ENCODE data around the gene ARHGEF33. TPM values are rescaled to one million over a fixed set of nuclear protein-coding genes. Genes with fewer than 3 reads are reported as not detected.
A peak's percentile ranks its signal among the peaks of the same experiment; 100 is the strongest.

ARHGEF33 gene
- total and polyA plus RNA-seq, 2 of the 13 experiments (the other 11 are each of a cell fraction or from before 2014, with no cell fraction given) = 0.04 TPM; not detected in 1

DNA sequence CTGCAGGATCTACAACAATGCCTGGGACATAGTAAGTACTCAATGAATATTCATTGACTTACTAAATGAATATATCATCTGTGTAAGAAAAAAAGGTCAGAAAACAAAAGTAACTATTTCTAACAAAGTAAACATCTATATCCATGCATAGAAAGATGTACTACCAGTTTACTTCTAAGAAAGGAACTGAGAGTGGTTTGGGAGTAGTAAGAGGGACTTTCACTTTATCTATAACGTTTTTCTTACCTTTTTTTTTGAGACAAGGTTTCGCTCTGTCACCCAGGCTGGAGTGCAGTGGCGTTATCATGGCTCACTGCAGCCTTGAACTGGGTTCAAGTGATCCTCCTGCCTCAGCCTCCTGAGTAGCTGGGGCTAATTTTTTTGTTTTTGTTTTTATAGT is 39.6 kb upstream of the ARHGEF33 start (continued):
- TF ChIP-seq, protein P1, sequence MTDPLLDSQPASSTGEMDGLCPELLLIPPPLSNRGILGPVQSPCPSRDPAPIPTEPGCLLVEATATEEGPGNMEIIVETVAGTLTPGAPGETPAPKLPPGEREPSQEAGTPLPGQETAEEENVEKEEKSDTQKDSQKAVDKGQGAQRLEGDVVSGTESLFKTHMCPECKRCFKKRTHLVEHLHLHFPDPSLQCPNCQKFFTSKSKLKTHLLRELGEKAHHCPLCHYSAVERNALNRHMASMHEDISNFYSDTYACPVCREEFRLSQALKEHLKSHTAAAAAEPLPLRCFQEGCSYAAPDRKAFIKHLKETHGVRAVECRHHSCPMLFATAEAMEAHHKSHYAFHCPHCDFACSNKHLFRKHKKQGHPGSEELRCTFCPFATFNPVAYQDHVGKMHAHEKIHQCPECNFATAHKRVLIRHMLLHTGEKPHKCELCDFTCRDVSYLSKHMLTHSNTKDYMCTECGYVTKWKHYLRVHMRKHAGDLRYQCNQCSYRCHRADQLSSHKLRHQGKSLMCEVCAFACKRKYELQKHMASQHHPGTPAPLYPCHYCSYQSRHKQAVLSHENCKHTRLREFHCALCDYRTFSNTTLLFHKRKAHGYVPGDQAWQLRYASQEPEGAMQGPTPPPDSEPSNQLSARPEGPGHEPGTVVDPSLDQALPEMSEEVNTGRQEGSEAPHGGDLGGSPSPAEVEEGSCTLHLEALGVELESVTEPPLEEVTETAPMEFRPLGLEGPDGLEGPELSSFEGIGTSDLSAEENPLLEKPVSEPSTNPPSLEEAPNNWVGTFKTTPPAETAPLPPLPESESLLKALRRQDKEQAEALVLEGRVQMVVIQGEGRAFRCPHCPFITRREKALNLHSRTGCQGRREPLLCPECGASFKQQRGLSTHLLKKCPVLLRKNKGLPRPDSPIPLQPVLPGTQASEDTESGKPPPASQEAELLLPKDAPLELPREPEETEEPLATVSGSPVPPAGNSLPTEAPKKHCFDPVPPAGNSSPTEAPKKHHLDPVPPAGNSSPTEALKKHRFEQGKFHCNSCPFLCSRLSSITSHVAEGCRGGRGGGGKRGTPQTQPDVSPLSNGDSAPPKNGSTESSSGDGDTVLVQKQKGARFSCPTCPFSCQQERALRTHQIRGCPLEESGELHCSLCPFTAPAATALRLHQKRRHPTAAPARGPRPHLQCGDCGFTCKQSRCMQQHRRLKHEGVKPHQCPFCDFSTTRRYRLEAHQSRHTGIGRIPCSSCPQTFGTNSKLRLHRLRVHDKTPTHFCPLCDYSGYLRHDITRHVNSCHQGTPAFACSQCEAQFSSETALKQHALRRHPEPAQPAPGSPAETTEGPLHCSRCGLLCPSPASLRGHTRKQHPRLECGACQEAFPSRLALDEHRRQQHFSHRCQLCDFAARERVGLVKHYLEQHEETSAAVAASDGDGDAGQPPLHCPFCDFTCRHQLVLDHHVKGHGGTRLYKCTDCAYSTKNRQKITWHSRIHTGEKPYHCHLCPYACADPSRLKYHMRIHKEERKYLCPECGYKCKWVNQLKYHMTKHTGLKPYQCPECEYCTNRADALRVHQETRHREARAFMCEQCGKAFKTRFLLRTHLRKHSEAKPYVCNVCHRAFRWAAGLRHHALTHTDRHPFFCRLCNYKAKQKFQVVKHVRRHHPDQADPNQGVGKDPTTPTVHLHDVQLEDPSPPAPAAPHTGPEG (CRISPR knock-in tag; IDR thresholded peaks at IDR 0.05) = no peak
- TF ChIP-seq SRSF1 (optimal IDR thresholded peaks at IDR 0.05; ENCODE audit: low read depth, low read length) (no peak), SIX4 (CRISPR knock-in tag; IDR thresholded peaks at IDR 0.05) (no peak), FOXM1 (CRISPR knock-in tag; IDR thresholded peaks at IDR 0.05) (no peak), ZNF121 (CRISPR knock-in tag; IDR thresholded peaks at IDR 0.05) (no peak)

- ChIA-PET POLR2A (interaction anchor here (1.0 kb wide), 1 partner anchor 105 kb away, joined by 5 read pairs; the partner anchor contains the start of gene SRSF7), CTCF (ENCODE audit: low intra/inter-chr PET ratio, low total read pairs) (no interaction called here)
- no peak for TF ChIP-seq SPEN (CRISPR knock-in tag; IDR thresholded peaks at IDR 0.05; ENCODE audit: low read depth)
- peak; percentile 62 for TF ChIP-seq CEBPG (CRISPR knock-in tag; IDR thresholded peaks at IDR 0.05)
- TF ChIP-seq CEBPB (IDR thresholded peaks at IDR 0.05; ENCODE audit: borderline replicate concordance, low read depth, low read length) = peak; percentile 90
- no peaks in the 10 kb centered on the region for H4K20me1 ChIP-seq (ENCODE audit: insufficient read depth, low read length)
- no peaks in the 10 kb centered on the region for H3K4me1 ChIP-seq (ENCODE audit: insufficient read depth, low read length)
- no peaks in the 10 kb centered on the region for H3K79me2 ChIP-seq (ENCODE audit: insufficient read depth, low read length)
- H3K9ac ChIP-seq (ENCODE audit: insufficient read depth, low read depth, low read length) = no peak overlapping the region
- peaks cover 12 to 57% of the 10 kb centered on the region in 2 experiments for H3K36me3 ChIP-seq (replicated peaks in 1 of 2; ENCODE audit: control insufficient read depth in 1 of 2, insufficient read depth in 2 of 2, low read length in 2 of 2)
- intact Hi-C loops (cut with micrococcal nuclease; ENCODE audit: unreplicated experiment) (no loop called here), in situ Hi-C loops (cut with HindIII; ENCODE audit: extremely low pct_ligation_motif_present, low pct_unique_long_range_greater_than_20kb) (no loop called here)
- ATAC-seq (no peak), FAIRE-seq (no peak), DNase-seq (ENCODE audit: low spot score) (no peak)
- no peak overlapping the region for H3K4me2 ChIP-seq (ENCODE audit: low read depth, low read length)
- no peak overlapping the region for H3K4me3 ChIP-seq (replicated peaks in 1 of 3; ENCODE audit: insufficient read depth in 1 of 3, low read depth in 2 of 3, low read length in 3 of 3)
- H3K9me3 ChIP-seq (ENCODE audit: low read length) = no peaks in the 10 kb centered on the region
- no peak overlapping the region for H3K27ac ChIP-seq (ENCODE audit: extremely low read length, insufficient read depth, low read length)
- H2AFZ ChIP-seq (ENCODE audit: low read length) = no peak overlapping the region
- no peaks in the 10 kb centered on the region for H3K27me3 ChIP-seq (ENCODE audit: control insufficient read depth in 1 of 2, insufficient read depth in 2 of 2, low read length in 2 of 2)
- WGBS (ENCODE audit: low lambda C conversion rate) = 100% methylated on average over 1 of the region's 1 CpG
- no TSS peak for BruUV-seq (replicated peaks)
Measured at GRCh38 chr2:38856165-38856564, 33.5 kb upstream of the ARHGEF33 start.
